HCT116 (cell line): Measurements from ENCODE around the gene EYA4. TPM values are rescaled to one million over a fixed set of nuclear protein-coding genes. Genes with fewer than 3 reads are reported as not detected.

ENCODE experiments used
- ATAC-seq: fragments of 200-7000 bp; cut with Tn5 transposase; 2 replicates; pipeline ENCODE4 v1.9.1; 2020; ENCODE audit warnings: mild to moderate bottlenecking, moderate library complexity
- BruUV-seq: library from RNA; stranded (reverse); fragments of 400-500 nt; replicated peaks from 2 replicates; lab custom pipeline; 2021; lab: Mats Ljungman, UMichigan
- CTCF ChIA-PET: fragments of 300-600 bp; sonication (Branson Sonifier 250); formaldehyde crosslinking; loops from one replicate; lab custom pipeline; 2021; ENCODE audit warnings: antibody characterized with exemption; lab: Charles Lee
- POLR2A ChIA-PET: fragments of 300-600, 350-600 bp; sonication (Branson Sonifier 250); formaldehyde crosslinking; loops from one replicate; lab custom pipeline; 2021; ENCODE audit warnings: antibody characterized with exemption; lab: Charles Lee
- RAD21 ChIA-PET, 2 experiments: fragments of 300-600 bp; sonication (Branson Sonifier 250); formaldehyde crosslinking; loops; one replicate each; lab custom pipeline; 2023; ENCODE audit warnings: low total read pairs in 2 of 2; ENCODE audit not compliant: uncharacterized antibody in 2 of 2, unreplicated experiment in 2 of 2, low non-redundant PET in 1 of 2; lab: Charles Lee
- DNase-seq: peaks from one replicate; pipeline ENCODE4 v3.0.0-alpha.2; 2010; ENCODE audit warnings: low read depth, low spot score
- H2AFZ ChIP-seq: fragments of 200-600 bp; shearing (Covaris generic), sonication (generic); 2 replicates; pipeline ENCODE4 v1.6.1; 2017; ENCODE audit warnings: low read depth, mixed run types, mixed read lengths, antibody characterized with exemption, low read length; ENCODE audit not compliant: poor library complexity, severe bottlenecking
- H3K27ac ChIP-seq: 2 replicates; pipeline ENCODE4 v1.5.1; 2012; ENCODE audit warnings: low read depth, low read length
- H3K27me3 ChIP-seq: fragments of 200-600 bp; sonication (generic); 2 replicates; pipeline ENCODE4 v1.6.1; 2016; ENCODE audit warnings: mixed run types, low read length, mixed read lengths; ENCODE audit not compliant: insufficient read depth
- H3K36me3 ChIP-seq, 2 experiments: fragments of 200-500 bp in 1 of 2; fragments of 200-600 bp in 1 of 2; sonication (Bioruptor generic) in 1 of 2; sonication (generic) in 1 of 2; 2 replicates each; pipeline versions ENCODE4 v1.5.1 to v1.6.1; 2014 to 2016; ENCODE audit warnings: low read length in 2 of 2, inconsistent platforms in 1 of 2, mixed read lengths in 1 of 2, mixed run types in 1 of 2; ENCODE audit not compliant: insufficient read depth in 2 of 2, control insufficient read depth in 1 of 2
- H3K4me1 ChIP-seq, 2 experiments: fragments of 200-600 bp in 1 of 2; sonication (generic) in 1 of 2; 2 replicates each; pipeline versions ENCODE4 v1.5.1 to v1.6.1; 2012 to 2017; ENCODE audit warnings: low read length in 2 of 2, inconsistent platforms in 1 of 2, mild to moderate bottlenecking in 1 of 2, mixed read lengths in 1 of 2, mixed run types in 1 of 2, moderate library complexity in 1 of 2; ENCODE audit not compliant: insufficient read depth in 2 of 2, control insufficient read depth in 1 of 2
- H3K4me2 ChIP-seq: fragments of 200-600 bp; sonication (generic); 2 replicates; pipeline ENCODE4 v1.6.1; 2017; ENCODE audit warnings: mixed run types, low read length, mixed read lengths
- H3K4me3 ChIP-seq, 2 experiments: fragments of 200-600 bp in 1 of 2; sonication (generic) in 1 of 2; replicated peaks in 1 of 2; 2 replicates each; pipeline ENCODE4 v1.5.1; 2011 to 2016; ENCODE audit warnings: low read length in 2 of 2, control low read depth in 1 of 2, low read depth in 1 of 2, mild to moderate bottlenecking in 1 of 2, mixed read lengths in 1 of 2, mixed run types in 1 of 2
- H3K79me2 ChIP-seq: fragments of 200-600 bp; sonication (generic); 2 replicates; pipeline ENCODE4 v1.6.1; 2017; ENCODE audit warnings: mild to moderate bottlenecking, mixed run types, low read length, moderate library complexity, mixed read lengths; ENCODE audit not compliant: insufficient read depth
- H3K9ac ChIP-seq: fragments of 200-600 bp; sonication (generic); 2 replicates; pipeline ENCODE4 v1.6.1; 2016; ENCODE audit warnings: low read length, mixed read lengths
- H3K9me2 ChIP-seq: fragments of 200-600 bp; sonication (generic), shearing (Covaris generic); 2 replicates; pipeline ENCODE4 v1.6.1; 2017; ENCODE audit warnings: mixed run types, mild to moderate bottlenecking, moderate library complexity; ENCODE audit not compliant: insufficient read depth
- H3K9me3 ChIP-seq, 2 experiments: fragments of 200-500 bp in 1 of 2; fragments of 200-600 bp in 1 of 2; sonication (Bioruptor generic) in 1 of 2; sonication (generic) in 1 of 2; 2 replicates each; pipeline ENCODE4 v1.6.1; 2014 to 2017; ENCODE audit warnings: low read length in 2 of 2, mixed read lengths in 2 of 2, inconsistent platforms in 1 of 2, low read depth in 1 of 2, mild to moderate bottlenecking in 1 of 2, mixed run types in 1 of 2, moderate library complexity in 1 of 2; ENCODE audit not compliant: control insufficient read depth in 1 of 2, insufficient read depth in 1 of 2
- H4K20me1 ChIP-seq: fragments of 200-600 bp; sonication (generic), shearing (Covaris generic); 2 replicates; pipeline ENCODE4 v1.6.1; 2017; ENCODE audit warnings: mixed run types, mild to moderate bottlenecking, moderate library complexity; ENCODE audit not compliant: insufficient read depth
- CBX3 ChIP-seq: IDR thresholded peaks from 2 replicates; pipeline ENCODE4 v1.6.1; 2012; ENCODE audit warnings: low read depth
- EZH2 ChIP-seq: fragments of 200-600 bp; sonication (generic); IDR thresholded peaks from 2 replicates; pipeline ENCODE4 v1.6.1; 2017; ENCODE audit warnings: antibody characterized with exemption, mixed run types
- FOSL1 ChIP-seq: IDR thresholded peaks from 2 replicates; pipeline ENCODE4 v1.6.1; 2012; ENCODE audit warnings: low read depth
- SIN3A ChIP-seq: IDR thresholded peaks from 2 replicates; pipeline ENCODE4 v1.6.1; 2012; ENCODE audit warnings: low read depth
- SP1 ChIP-seq: IDR thresholded peaks from 2 replicates; pipeline ENCODE4 v1.6.1; 2012; ENCODE audit warnings: low read depth
- TCF7L2 ChIP-seq: IDR thresholded peaks from 2 replicates; pipeline ENCODE4 v1.7.0; 2011; ENCODE audit warnings: borderline replicate concordance, inconsistent platforms; ENCODE audit not compliant: insufficient read depth, insufficient read length; ENCODE audit errors: extremely low read depth
- YY1 ChIP-seq: IDR thresholded peaks from 2 replicates; pipeline ENCODE4 v1.6.1; 2011; ENCODE audit warnings: low read length, low read depth, moderate library complexity, mild to moderate bottlenecking; ENCODE audit not compliant: insufficient replicate concordance; ENCODE audit errors: extremely low read depth
- intact Hi-C: fragments of 100-400 bp; cut with micrococcal nuclease; formaldehyde crosslinking; loops from 2 replicates; pipeline ENCODE4 v1.10.0; 2022
- total RNA-seq: library from RNA; stranded (reverse); gene quantifications from one replicate; pipeline ENCODE4 v1.2.1, GENCODE V29; 2021; ENCODE audit not compliant: unreplicated experiment
- TF ChIP-seq, protein P1 (sequence below): IDR thresholded peaks from 2 replicates; pipeline ENCODE4 v1.6.1; 2012
- TF ChIP-seq, protein P2 (sequence below): IDR thresholded peaks from 2 replicates; pipeline ENCODE4 v1.6.1; 2012
- TF ChIP-seq, protein P3 (sequence below), 3 experiments: fragments of 200-600 bp in 1 of 3; sonication (generic) in 1 of 3; IDR thresholded peaks in 2 of 3; conservative IDR thresholded peaks in 1 of 3; 2 replicates each; pipeline ENCODE4 v1.5.1; 2012 to 2017; ENCODE audit warnings: low read depth in 2 of 3, low read length in 2 of 3, antibody characterized with exemption in 1 of 3, borderline replicate concordance in 1 of 3, control low read depth in 1 of 3, mild to moderate bottlenecking in 1 of 3, mixed read lengths in 1 of 3, mixed run types in 1 of 3, moderate library complexity in 1 of 3; ENCODE audit not compliant: insufficient read depth in 1 of 3

Gene EYA4
- total RNA-seq, 1 experiment from 2014 or later: not detected

DNA sequence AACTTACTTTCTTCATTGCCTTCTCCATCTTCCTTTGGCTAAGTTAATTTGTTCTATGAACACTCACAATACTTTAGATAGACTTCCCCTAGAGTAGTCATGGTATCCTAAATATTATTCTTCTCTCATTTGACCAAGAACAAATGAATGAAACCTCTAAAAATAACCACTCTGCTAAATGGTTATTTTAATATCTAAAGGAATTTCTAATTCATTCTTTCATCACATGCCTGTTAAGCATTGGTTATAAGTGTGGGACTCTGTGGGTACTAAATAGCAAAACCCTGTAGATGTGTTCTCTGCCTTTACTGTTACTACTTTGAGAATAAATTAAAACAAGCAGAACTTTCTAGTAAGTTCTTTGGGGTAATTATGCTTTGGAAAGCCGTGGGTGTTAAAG lies 138.9 kb downstream of the EYA4 start:
- ChIA-PET POLR2A (no interaction called here), RAD21 (no interaction called here), CTCF (no interaction called here)
- no peak for ATAC-seq
- no peaks in the 10 kb centered on the region for H3K36me3 ChIP-seq
- no peaks in the 10 kb centered on the region for H3K79me2 ChIP-seq
- no peaks in the 10 kb centered on the region for H3K9me3 ChIP-seq
- H3K4me3 ChIP-seq: no peak overlapping the region
- H2AFZ ChIP-seq: no peak overlapping the region
- no TSS peak for BruUV-seq
- H4K20me1 ChIP-seq: no peaks in the 10 kb centered on the region
- no peak overlapping the region for H3K9ac ChIP-seq
- TF ChIP-seq SP1: no peak
- no peak for TF ChIP-seq TCF7L2
- TF ChIP-seq YY1: no peak
- TF ChIP-seq, protein P1, sequence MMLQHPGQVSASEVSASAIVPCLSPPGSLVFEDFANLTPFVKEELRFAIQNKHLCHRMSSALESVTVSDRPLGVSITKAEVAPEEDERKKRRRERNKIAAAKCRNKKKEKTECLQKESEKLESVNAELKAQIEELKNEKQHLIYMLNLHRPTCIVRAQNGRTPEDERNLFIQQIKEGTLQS: no peak
- TF ChIP-seq SIN3A: no peak
- no peak for TF ChIP-seq FOSL1
- TF ChIP-seq EZH2: no peak
- TF ChIP-seq, protein P2, sequence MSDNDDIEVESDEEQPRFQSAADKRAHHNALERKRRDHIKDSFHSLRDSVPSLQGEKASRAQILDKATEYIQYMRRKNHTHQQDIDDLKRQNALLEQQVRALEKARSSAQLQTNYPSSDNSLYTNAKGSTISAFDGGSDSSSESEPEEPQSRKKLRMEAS: no peak
- TF ChIP-seq, protein P3, sequence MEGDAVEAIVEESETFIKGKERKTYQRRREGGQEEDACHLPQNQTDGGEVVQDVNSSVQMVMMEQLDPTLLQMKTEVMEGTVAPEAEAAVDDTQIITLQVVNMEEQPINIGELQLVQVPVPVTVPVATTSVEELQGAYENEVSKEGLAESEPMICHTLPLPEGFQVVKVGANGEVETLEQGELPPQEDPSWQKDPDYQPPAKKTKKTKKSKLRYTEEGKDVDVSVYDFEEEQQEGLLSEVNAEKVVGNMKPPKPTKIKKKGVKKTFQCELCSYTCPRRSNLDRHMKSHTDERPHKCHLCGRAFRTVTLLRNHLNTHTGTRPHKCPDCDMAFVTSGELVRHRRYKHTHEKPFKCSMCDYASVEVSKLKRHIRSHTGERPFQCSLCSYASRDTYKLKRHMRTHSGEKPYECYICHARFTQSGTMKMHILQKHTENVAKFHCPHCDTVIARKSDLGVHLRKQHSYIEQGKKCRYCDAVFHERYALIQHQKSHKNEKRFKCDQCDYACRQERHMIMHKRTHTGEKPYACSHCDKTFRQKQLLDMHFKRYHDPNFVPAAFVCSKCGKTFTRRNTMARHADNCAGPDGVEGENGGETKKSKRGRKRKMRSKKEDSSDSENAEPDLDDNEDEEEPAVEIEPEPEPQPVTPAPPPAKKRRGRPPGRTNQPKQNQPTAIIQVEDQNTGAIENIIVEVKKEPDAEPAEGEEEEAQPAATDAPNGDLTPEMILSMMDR (IDR thresholded peaks at IDR 0.05 in 2 of 3, conservative IDR thresholded peaks at IDR 0.05 in 1 of 3; ENCODE audit: borderline replicate concordance in 1 of 3, insufficient read depth in 1 of 3, low read depth in 2 of 3, low read length in 2 of 3): no peak
- TF ChIP-seq CBX3: no peak
- no peaks in the 10 kb centered on the region for H3K4me1 ChIP-seq
- no peak overlapping the region for H3K4me2 ChIP-seq
- H3K27ac ChIP-seq: no peak overlapping the region
- H3K27me3 ChIP-seq: 0 out of 2 replicates have a peak, but pooled peaks cover 4% of the 10 kb centered on the region
- no peak for DNase-seq
- intact Hi-C loops: no loop called here
- no peaks in the 10 kb centered on the region for H3K9me2 ChIP-seq
